ENCODE measurements around the gene NOC2L.
"Not testable (repeated sequence)": the region's sequence is repeated elsewhere in the genome, so short reads cannot be mapped to it uniquely, and the experiment has no call there.

The NOC2L gene

DNA sequence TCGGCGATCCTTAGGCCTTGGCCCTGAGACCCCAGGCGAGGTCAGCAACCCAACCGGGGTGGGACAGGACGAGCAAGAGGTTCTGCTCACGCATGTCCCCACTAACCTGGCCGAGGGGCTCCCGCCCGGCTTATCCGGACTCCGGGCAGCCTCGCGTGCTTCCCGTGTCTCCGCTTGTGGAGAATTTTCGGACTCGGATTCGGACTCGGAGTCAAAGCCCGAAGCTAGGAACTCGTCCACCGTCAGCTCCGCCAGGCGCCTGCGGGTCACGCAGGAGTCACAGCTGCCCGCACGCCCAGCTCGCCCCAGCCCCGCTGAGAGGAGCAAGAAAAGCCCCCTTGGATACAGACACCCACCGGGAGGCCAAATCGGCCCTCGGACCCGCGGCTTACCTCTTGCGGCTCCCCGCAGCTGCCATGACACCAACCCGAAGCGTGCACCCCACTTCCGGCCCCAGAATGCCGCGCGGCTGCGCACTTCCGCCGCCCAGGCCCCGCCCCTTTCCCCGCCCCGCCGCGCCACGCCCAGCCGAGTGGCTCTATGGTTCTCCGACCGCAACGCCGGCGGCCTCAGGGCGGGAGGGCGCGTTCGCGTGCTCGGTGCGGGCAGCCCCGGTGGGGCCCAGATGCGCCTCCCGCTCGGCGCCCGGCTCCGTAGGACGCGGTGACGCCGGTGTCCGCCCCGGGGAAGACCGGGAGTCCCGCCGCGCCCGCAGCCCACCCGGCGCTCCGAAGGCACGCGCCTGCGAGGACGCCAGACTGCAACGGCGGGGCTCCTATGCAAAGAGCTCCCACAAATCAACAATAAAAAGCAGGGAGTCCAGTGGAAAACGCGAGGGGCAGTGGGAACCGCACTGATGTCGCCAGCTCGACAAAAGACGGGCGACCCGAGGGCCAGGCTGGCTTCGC is at the start of gene NOC2L:
TSS of gene NOC2L (minus strand) at position 434 of the 908 bp plus-strand sequence. CDS start at position 418, 16 bp downstream.
- peak; percentile 85 for DNase-seq (ENCODE audit: low read depth)

GRCh38 chr1:1006305-1007159 is 47.5 kb upstream of the NOC2L start:
- no peak for DNase-seq (ENCODE audit: low read depth)

DNA sequence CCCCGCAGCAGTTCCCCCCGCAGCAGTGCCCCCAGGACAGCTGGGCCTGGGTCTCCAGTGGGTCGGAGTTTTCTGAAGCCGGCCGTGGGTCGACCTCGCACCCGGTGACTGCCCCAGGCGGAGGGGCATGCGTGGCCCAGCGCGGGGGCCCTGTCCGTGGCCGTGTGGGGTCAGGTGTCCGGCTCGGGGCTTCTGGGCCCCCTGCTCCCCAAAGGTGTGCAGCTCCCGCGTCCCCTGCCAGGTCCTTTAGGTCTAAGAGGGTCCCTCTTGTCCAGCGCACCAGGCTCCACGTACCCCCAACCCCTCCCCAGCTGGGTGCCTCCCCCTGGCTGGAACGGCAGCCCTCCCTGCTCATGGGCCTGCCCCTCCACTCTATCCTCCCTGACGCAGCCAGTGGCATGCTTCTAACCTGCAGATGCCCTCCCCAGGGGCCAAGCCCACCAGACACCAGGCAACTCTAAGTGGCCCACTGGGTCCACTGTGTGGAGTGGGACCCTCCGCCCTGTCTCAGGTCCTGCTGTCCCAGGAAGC is 46.8 kb upstream of the NOC2L start:
- DNase-seq (ENCODE audit: low read depth): no peak

DNA sequence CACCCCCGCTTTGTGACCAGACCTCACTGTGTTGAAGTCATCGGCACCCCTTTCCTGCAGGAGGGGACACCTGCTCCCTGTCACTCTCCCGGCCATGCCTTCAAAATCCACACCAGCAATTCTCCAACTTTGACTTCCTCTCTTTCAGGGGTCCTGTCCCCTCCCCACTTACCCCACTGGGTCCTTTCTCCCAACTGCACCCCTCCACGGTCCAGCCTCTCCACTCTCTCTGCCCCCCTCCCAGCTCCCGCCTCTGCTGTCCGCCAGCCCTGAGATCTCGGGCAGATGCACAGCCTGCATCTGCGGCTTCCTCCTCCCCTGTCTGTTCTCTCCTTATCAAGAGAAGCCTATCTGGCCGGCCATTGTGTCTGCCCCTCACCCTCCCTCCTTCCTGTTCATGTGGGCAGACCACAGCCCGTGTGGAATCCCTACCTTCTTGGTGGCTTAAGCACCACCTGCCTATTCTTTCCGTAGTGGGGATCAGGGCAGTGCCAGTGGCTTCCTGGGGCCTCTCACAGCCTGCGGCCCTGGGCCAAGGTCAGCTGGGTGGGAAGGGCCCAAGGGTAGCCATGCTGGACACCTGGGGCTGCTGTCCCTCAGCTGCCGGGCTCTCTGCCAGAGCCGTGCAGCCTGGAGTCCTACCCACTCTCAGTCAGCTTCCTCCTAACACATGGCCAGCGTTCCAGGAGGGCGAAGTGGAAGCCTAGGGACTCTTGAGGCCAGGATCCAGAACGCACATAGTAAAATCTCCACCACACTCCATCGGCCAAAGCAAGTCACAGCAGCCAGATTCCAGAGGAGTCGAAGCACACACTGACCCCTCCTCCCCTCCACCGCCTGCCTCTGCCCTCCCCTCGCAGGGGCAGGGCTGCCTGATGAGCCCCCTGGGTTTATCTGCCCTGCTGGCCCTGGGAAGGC is 46.0 kb upstream of the NOC2L start:
- no peak for DNase-seq (ENCODE audit: low read depth)

GRCh38 chr1:1004420-1004779 is 45.3 kb upstream of the NOC2L start:
- no peak for DNase-seq (ENCODE audit: low read depth)

GRCh38 chr1:1003618-1004419 is 44.8 kb upstream of the NOC2L start:
- no peak for DNase-seq (ENCODE audit: low read depth)

DNA sequence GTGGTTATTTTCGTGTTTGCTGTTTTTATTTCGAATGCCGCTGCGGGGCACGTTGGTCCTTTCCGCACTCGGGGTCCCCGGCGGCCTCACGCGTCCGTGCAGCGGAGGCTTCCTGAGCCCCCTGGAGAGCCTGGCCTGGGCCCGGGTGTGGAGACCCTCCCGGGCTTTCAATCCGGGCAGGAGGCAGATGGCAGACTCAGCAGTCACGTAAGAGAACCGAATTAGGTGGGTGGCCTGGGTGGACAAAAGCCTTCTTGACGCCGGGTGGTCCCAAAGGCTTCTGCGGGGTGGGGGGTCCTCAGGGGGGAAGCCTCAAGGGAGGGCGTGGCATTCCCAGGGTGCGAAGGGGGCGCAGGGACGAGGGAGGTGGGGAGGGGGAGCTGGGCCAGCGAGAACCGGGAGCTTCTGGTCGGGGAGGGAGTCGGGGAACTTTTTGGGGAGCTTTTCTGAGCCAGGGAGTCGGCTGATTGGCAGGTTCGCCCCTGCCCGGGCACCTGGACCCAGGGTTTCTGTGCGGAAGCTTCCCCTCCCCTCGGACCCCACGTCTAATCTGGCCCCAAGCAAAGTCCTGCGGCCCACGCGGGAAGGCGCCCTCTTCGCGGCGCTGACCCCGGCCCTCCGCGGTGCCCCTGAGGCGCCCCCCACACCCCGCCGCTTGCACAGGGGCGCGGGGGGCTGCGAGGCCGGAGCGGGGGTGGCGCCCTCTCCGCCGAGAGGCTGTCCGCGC is 42.2 kb upstream of the NOC2L start:
- no peak for DNase-seq (ENCODE audit: low read depth)

- peak; percentile 79 for DNase-seq (ENCODE audit: low read depth)
Measured at GRCh38 chr1:1000357-1001056, 41.5 kb upstream of the NOC2L start.

DNA sequence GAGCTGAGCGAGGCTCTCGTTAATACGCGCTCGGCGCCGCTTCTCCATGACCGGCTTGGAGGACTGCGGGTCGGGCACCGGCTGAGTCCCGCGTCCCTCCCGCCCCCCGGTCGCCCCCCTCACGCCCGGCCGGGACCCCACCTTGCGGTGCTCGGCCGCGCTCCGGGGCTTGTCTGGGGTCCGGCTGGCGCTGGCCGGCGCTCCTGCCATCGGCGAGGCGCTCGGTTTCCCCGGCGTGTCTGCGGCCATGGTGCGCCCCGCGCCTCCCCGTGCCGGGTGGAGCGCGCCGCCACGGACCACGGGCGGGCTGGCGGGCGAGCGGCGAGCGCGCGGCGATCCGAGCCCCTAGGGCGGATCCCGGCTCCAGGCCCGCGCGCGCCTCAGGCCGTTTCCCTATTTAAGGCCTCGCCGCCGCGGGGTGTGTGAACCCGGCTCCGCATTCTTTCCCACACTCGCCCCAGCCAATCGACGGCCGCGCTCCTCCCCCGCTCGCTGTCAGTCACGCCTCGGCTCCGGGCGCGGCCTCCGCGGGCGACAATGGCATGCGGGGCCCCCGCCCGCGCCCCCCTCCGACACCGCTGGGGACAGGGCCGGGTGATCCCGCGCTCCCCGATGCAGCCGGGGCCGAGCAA is 40.8 kb upstream of the NOC2L start, which contains the start of gene HES4:
TSS of gene HES4 (minus strand) at position 373 of the 632 bp plus-strand sequence. CDS start at position 249, 124 bp downstream.
- DNase-seq (ENCODE audit: low read depth): peak; percentile 85

GRCh38 chr1:998995-999724 is 40.1 kb upstream of the NOC2L start:
- no peak for DNase-seq (ENCODE audit: low read depth)

- DNase-seq (ENCODE audit: low read depth): no peak
Measured at GRCh38 chr1:998745-998994, 39.6 kb upstream of the NOC2L start.

DNA sequence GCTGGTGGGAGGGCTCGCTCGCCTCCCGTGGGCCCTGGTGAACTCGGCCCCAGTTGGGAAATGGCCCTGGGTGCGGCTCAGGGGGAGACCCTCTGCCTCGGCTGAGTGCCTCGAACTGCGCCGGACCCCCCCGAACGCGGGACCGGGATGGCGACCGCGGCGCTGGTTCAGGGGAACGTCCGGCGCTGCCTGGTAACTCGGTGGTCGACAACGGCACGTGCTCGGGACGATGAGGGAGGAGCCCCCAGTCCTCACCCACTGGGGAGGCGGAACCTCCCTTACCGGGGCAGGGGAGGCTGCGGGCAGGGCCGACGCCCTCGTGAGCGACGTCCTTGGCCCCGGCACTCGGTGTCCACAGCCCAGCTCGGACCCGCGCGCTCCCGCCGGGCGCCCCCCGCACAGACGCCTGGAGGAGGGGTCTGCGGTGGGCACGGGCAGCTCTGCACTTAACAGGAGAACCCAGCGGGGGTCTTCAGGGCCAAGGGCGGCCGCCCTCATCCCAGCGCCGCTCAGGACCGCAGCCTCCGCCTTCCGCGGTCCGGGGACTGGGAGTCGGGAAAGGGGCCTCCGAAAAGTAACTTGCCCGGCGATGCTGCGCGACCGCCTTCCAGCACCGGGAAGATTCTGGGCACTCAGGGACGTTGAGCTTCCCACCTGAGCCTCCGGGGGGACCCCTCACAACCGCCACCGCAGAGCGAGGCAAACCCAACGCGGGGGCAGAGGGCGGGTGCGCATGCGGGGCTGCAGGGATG is 39.1 kb upstream of the NOC2L start:
- DNase-seq (ENCODE audit: low read depth): no peak

DNA sequence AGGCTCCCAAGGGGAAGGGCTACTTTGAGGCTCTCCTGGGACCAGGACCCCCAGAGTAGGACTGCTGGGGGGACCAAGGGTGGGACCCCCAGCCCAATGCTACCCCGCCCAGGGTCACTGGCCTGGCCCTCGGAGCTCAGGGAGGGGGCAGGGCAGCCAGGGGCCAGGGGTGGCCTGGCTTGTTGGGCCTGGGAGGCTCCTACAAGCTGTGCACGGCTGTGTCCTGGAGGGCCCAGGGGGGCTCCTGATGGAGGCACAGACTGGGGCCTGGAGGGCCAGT is 38.6 kb upstream of the NOC2L start:
- no peak for DNase-seq (ENCODE audit: low read depth)

- DNase-seq (ENCODE audit: low read depth): no peak
Measured at GRCh38 chr1:996851-997712, 38.0 kb upstream of the NOC2L start.

- no peak for DNase-seq (ENCODE audit: low read depth)
Measured at GRCh38 chr1:995665-996633, 36.9 kb upstream of the NOC2L start.

GRCh38 chr1:994546-994945 is 35.5 kb upstream of the NOC2L start:
- not testable (repeated sequence) for DNase-seq (ENCODE audit: low read depth)

Measured in fibroblast of gingiva (primary cell).